ENCODE measurements around the gene RAB41. TPM values are rescaled to one million over a fixed set of nuclear protein-coding genes. Genes with fewer than 3 reads are reported as not detected.

The RAB41 gene
- not detected for polyA plus RNA-seq (2013, experiment 1 of 2)
- not detected for polyA plus RNA-seq (2013, experiment 2 of 2)

GRCh38 chrX:70281951-70282350 is at the start of gene RAB41:
TSS of gene RAB41 (plus strand) at chrX:70282172. CDS start at chrX:70282218, 46 bp downstream.
- H4K91ac ChIP-seq (ENCODE audit: low read depth, low read length, poor library complexity), result no peak within 1 kb of the TSS

GRCh38 chrX:70234355-70234754 is 47.6 kb upstream of the RAB41 start, which contains the start of gene AWAT1:
TSS of gene AWAT1 (plus strand) at chrX:70234655. CDS start at chrX:70234696, 41 bp downstream.
- Histone ChIP-seq H3K9me3 (replicated peaks in 1 of 2; ENCODE audit: control insufficient read depth in 2 of 2, insufficient read depth in 1 of 2, low read depth in 1 of 2, low read length in 2 of 2) (no peaks in the 10 kb centered on the region), H3K23ac (ENCODE audit: low read depth, low read length, poor library complexity) (no peak within 1 kb of the TSS), H2AFZ (ENCODE audit: low read length) (no peak within 1 kb of the TSS), H2BK120ac (ENCODE audit: low read depth, low read length) (no peak within 1 kb of the TSS), H3K27me3 (ENCODE audit: control insufficient read depth in 3 of 3, insufficient read depth in 3 of 3, low read depth in 1 of 3, low read length in 3 of 3) (peaks cover 0 to 11% (median 0%) of the 10 kb centered on the region in 3 experiments), H2AK5ac (ENCODE audit: low read depth, low read length) (no peak within 1 kb of the TSS), H2BK15ac (ENCODE audit: low read length) (no peak within 1 kb of the TSS), H4K8ac (ENCODE audit: low read depth, low read length) (peak within 1 kb of the TSS; percentile 17), H3K9ac (ENCODE audit: low read depth, low read length, poor library complexity) (no peak within 1 kb of the TSS), H3K36me3 (replicated peaks in 1 of 2; ENCODE audit: control insufficient read depth in 2 of 2, insufficient read depth in 2 of 2, low read length in 2 of 2) (no peaks in the 10 kb centered on the region), H3K4ac (ENCODE audit: low read length) (no peak within 1 kb of the TSS), H2BK5ac (ENCODE audit: low read length) (no peak within 1 kb of the TSS), H3K14ac (ENCODE audit: low read length) (no peak within 1 kb of the TSS), H4K91ac (ENCODE audit: low read depth, low read length, poor library complexity) (no peak within 1 kb of the TSS), H3K4me1 (ENCODE audit: control insufficient read depth in 2 of 2, insufficient read depth in 1 of 2, low read depth in 1 of 2, low read length in 2 of 2) (no peaks in the 10 kb centered on the region), H3K79me1 (ENCODE audit: low read depth, low read length) (no peaks in the 10 kb centered on the region), H3K4me3 (ENCODE audit: low read length in 2 of 2) (no peak within 1 kb of the TSS), H3K27ac (replicated peaks; ENCODE audit: low read length) (no peak within 1 kb of the TSS), H3K18ac (ENCODE audit: low read length) (no peak within 1 kb of the TSS), H3K4me2 (ENCODE audit: insufficient read depth, low read length, poor library complexity, severe bottlenecking) (no peak within 1 kb of the TSS), H2BK12ac (ENCODE audit: low read length) (no peak within 1 kb of the TSS)
- DNase-seq (ENCODE audit: low spot score), result no peak
- WGBS, 2 donors (ENCODE audit: extremely low coverage in 2 of 2, insufficient read length in 2 of 2, insufficient replicate concordance in 1 of 2), result no CpG with 5 or more reads among the region's 3 CpGs

More at GRCh38 chrX:70281951-70282350, at the start of gene RAB41:
- Histone ChIP-seq H2BK120ac (ENCODE audit: low read depth, low read length) (no peak within 1 kb of the TSS), H3K4me1 (ENCODE audit: control insufficient read depth in 2 of 2, insufficient read depth in 1 of 2, low read depth in 1 of 2, low read length in 2 of 2) (no peaks in the 10 kb centered on the region), H3K79me1 (ENCODE audit: low read depth, low read length) (no peaks in the 10 kb centered on the region), H2AFZ (ENCODE audit: low read length) (no peak within 1 kb of the TSS), H3K4ac (ENCODE audit: low read length) (no peak within 1 kb of the TSS), H3K23ac (ENCODE audit: low read depth, low read length, poor library complexity) (no peak within 1 kb of the TSS), H2BK5ac (ENCODE audit: low read length) (no peak within 1 kb of the TSS), H2AK5ac (ENCODE audit: low read depth, low read length) (no peak within 1 kb of the TSS), H2BK12ac (ENCODE audit: low read length) (no peak within 1 kb of the TSS), H2BK15ac (ENCODE audit: low read length) (no peak within 1 kb of the TSS), H3K9me3 (replicated peaks in 1 of 2; ENCODE audit: control insufficient read depth in 2 of 2, insufficient read depth in 1 of 2, low read depth in 1 of 2, low read length in 2 of 2) (no peaks in the 10 kb centered on the region), H3K4me2 (ENCODE audit: insufficient read depth, low read length, poor library complexity, severe bottlenecking) (no peak within 1 kb of the TSS), H3K4me3 (ENCODE audit: low read length in 2 of 2) (no peak within 1 kb of the TSS), H4K8ac (ENCODE audit: low read depth, low read length) (no peak within 1 kb of the TSS), H3K14ac (ENCODE audit: low read length) (no peak within 1 kb of the TSS), H3K9ac (ENCODE audit: low read depth, low read length, poor library complexity) (no peak within 1 kb of the TSS), H3K27me3 (ENCODE audit: control insufficient read depth in 3 of 3, insufficient read depth in 3 of 3, low read depth in 1 of 3, low read length in 3 of 3) (peaks cover 0 to 5% (median 0%) of the 10 kb centered on the region in 3 experiments), H3K27ac (replicated peaks; ENCODE audit: low read length) (no peak within 1 kb of the TSS), H3K18ac (ENCODE audit: low read length) (no peak within 1 kb of the TSS), H3K36me3 (replicated peaks in 1 of 2; ENCODE audit: control insufficient read depth in 2 of 2, insufficient read depth in 2 of 2, low read length in 2 of 2) (peaks cover 0 to 14% of the 10 kb centered on the region in 2 donors)
- WGBS, 2 donors (ENCODE audit: extremely low coverage in 2 of 2, insufficient read length in 2 of 2, insufficient replicate concordance in 1 of 2), result no CpG with 5 or more reads among the region's 21 CpGs
- DNase-seq (ENCODE audit: low spot score), result no peak

GRCh38 chrX:70240751-70241150 is 41.2 kb upstream of the RAB41 start:
- no peak overlapping the region for H2BK15ac ChIP-seq (ENCODE audit: low read length)
- no CpG with 5 or more reads among the region's 1 CpG for WGBS, 2 donors (ENCODE audit: extremely low coverage in 2 of 2, insufficient read length in 2 of 2, insufficient replicate concordance in 1 of 2)
- H3K27me3 ChIP-seq (ENCODE audit: control insufficient read depth in 3 of 3, insufficient read depth in 3 of 3, low read depth in 1 of 3, low read length in 3 of 3), result peaks cover 0 to 13% (median 0%) of the 10 kb centered on the region in 3 experiments
- H3K4me1 ChIP-seq (ENCODE audit: control insufficient read depth in 2 of 2, insufficient read depth in 1 of 2, low read depth in 1 of 2, low read length in 2 of 2), result no peaks in the 10 kb centered on the region
- no peak overlapping the region for H3K27ac ChIP-seq (replicated peaks; ENCODE audit: low read length)
- no peaks in the 10 kb centered on the region for H3K79me1 ChIP-seq (ENCODE audit: low read depth, low read length)
- no peak overlapping the region for H3K4me2 ChIP-seq (ENCODE audit: insufficient read depth, low read length, poor library complexity, severe bottlenecking)
- no peak overlapping the region for H3K23ac ChIP-seq (ENCODE audit: low read depth, low read length, poor library complexity)
- DNase-seq (ENCODE audit: low spot score), result no peak
- H4K91ac ChIP-seq (ENCODE audit: low read depth, low read length, poor library complexity), result no peak overlapping the region
- no peak overlapping the region for H2BK120ac ChIP-seq (ENCODE audit: low read depth, low read length)
- no peak overlapping the region for H3K4me3 ChIP-seq (ENCODE audit: low read length in 2 of 2)
- no peak overlapping the region for H2AFZ ChIP-seq (ENCODE audit: low read length)
- no peaks in the 10 kb centered on the region for H3K9me3 ChIP-seq (replicated peaks in 1 of 2; ENCODE audit: control insufficient read depth in 2 of 2, insufficient read depth in 1 of 2, low read depth in 1 of 2, low read length in 2 of 2)
- H2BK5ac ChIP-seq (ENCODE audit: low read length), result no peak overlapping the region
- no peak overlapping the region for H2AK5ac ChIP-seq (ENCODE audit: low read depth, low read length)
- H3K9ac ChIP-seq (ENCODE audit: low read depth, low read length, poor library complexity), result no peak overlapping the region
- H3K14ac ChIP-seq (ENCODE audit: low read length), result no peak overlapping the region
- H3K36me3 ChIP-seq (replicated peaks in 1 of 2; ENCODE audit: control insufficient read depth in 2 of 2, insufficient read depth in 2 of 2, low read length in 2 of 2), result no peaks in the 10 kb centered on the region
- H3K18ac ChIP-seq (ENCODE audit: low read length), result no peak overlapping the region
- H3K4ac ChIP-seq (ENCODE audit: low read length), result no peak overlapping the region
- H4K8ac ChIP-seq (ENCODE audit: low read depth, low read length), result no peak overlapping the region
- no peak overlapping the region for H2BK12ac ChIP-seq (ENCODE audit: low read length)

- Histone ChIP-seq H3K4me1 (ENCODE audit: control insufficient read depth in 2 of 2, insufficient read depth in 1 of 2, low read depth in 1 of 2, low read length in 2 of 2) (no peaks in the 10 kb centered on the region), H3K9ac (ENCODE audit: low read depth, low read length, poor library complexity) (no peak overlapping the region), H2BK15ac (ENCODE audit: low read length) (no peak overlapping the region), H2BK5ac (ENCODE audit: low read length) (no peak overlapping the region), H3K27ac (replicated peaks; ENCODE audit: low read length) (no peak overlapping the region), H2BK120ac (ENCODE audit: low read depth, low read length) (no peak overlapping the region), H4K8ac (ENCODE audit: low read depth, low read length) (no peak overlapping the region), H2AFZ (ENCODE audit: low read length) (no peak overlapping the region), H3K4me2 (ENCODE audit: insufficient read depth, low read length, poor library complexity, severe bottlenecking) (no peak overlapping the region), H2AK5ac (ENCODE audit: low read depth, low read length) (no peak overlapping the region), H3K4me3 (ENCODE audit: low read length in 2 of 2) (no peak overlapping the region), H3K18ac (ENCODE audit: low read length) (no peak overlapping the region), H3K4ac (ENCODE audit: low read length) (no peak overlapping the region), H3K9me3 (replicated peaks in 1 of 2; ENCODE audit: control insufficient read depth in 2 of 2, insufficient read depth in 1 of 2, low read depth in 1 of 2, low read length in 2 of 2) (no peaks in the 10 kb centered on the region), H3K79me1 (ENCODE audit: low read depth, low read length) (no peaks in the 10 kb centered on the region), H3K23ac (ENCODE audit: low read depth, low read length, poor library complexity) (no peak overlapping the region), H3K27me3 (ENCODE audit: control insufficient read depth in 3 of 3, insufficient read depth in 3 of 3, low read depth in 1 of 3, low read length in 3 of 3) (peaks cover 0 to 13% (median 0%) of the 10 kb centered on the region in 3 experiments), H2BK12ac (ENCODE audit: low read length) (no peak overlapping the region), H3K36me3 (replicated peaks in 1 of 2; ENCODE audit: control insufficient read depth in 2 of 2, insufficient read depth in 2 of 2, low read length in 2 of 2) (no peaks in the 10 kb centered on the region), H3K14ac (ENCODE audit: low read length) (no peak overlapping the region), H4K91ac (ENCODE audit: low read depth, low read length, poor library complexity) (no peak overlapping the region)
- no peak for DNase-seq (ENCODE audit: low spot score)
- WGBS, 2 donors (ENCODE audit: extremely low coverage in 2 of 2, insufficient read length in 2 of 2, insufficient replicate concordance in 1 of 2), result no CpG with 5 or more reads among the region's 2 CpGs
Measured at GRCh38 chrX:70241501-70241900, 40.5 kb upstream of the RAB41 start.

All from neuronal stem cell (in vitro differentiated cells).